Measurements from ENCODE around the gene LENEP.
"Not testable (repeated sequence)": the region's sequence is repeated elsewhere in the genome, so short reads cannot be mapped to it uniquely, and the experiment has no call there.

LENEP gene

DNA sequence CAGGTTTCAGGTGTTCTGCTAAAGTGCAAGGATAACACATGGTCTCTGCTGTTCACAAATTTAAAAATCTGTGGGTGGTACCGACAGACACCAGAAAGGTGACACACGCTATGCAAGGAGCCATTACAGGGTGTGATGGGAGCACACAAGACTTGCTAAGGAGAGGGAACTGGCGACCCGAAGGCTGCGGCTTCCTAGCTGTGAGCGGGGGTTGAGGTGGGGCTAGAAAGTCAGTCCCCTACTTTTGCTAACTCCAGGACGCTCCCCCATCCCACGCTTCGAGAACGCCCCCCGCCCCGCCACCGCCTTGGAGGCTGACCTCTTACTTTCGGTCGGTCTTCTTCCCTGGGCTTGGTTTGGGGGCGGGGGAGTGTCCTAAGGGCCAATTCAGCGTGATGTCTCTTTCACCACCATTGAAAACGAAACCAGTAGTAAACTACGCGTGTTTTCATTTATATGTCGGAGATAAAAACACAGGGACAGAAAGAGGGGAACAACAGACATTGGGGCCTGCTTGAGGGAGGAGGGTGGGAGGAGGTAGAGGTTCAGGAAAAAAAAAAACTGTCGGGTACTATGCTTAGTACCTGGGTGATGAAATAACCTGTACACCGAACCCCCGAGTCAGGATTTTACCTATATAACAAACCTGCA, 17.9 kb upstream of the LENEP start:
- DNase-seq: no peak

DNA sequence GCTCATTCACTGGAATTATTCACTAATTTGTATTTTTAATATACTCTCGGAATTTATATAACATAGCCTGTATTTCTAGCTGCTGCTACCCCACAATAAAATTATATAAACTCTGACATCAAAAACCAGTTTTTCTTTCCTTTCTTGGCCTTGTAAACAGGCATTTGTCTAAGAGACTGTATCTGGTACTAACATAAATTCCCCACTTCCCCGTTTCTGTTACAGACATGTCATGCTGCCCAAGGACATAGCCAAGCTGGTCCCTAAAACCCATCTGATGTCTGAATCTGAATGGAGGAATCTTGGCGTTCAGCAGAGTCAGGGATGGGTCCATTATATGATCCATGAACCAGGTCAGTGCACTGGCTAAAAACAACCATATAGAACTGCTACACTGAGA, 15.6 kb upstream of the LENEP start:
- not testable (repeated sequence) for DNase-seq

DNA sequence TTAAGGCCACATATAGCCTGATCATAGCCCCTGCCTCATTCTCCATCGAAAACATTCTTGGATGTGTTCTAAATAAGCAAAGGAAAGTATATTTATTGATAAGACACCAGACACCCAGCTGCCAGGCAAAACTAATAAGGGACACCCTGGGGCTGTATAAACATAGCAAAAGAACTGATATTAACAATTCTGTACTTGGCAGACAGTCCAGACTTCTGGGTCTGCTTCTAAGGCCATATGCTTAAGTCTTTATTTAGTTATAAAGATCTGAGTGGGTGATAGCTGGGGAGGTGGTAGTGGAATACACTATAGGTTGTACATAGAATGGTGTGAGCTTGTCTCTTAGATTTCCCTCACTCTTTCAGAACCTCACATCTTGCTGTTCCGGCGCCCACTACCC, 15.0 kb upstream of the LENEP start:
- DNase-seq: no peak

DNA sequence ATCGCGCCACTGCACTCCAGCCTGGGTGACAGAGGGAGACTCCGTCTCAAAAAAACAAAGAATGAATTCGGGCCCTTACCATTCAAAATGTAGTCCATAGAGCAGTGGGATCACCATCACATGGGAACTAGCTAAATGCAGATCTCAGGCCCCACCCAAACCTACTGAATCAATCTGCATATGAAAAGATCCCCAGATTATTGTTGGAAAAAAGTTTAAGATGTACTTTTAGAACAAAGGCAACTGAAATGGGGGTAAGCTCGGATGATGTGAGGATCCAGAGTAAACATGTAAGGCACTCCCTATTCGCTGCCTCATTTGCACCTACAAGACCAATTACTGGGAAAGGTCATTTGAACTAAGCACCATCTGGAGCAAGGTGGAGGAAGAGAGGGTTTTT, 11.0 kb upstream of the LENEP start:
- no peak for DNase-seq

DNA sequence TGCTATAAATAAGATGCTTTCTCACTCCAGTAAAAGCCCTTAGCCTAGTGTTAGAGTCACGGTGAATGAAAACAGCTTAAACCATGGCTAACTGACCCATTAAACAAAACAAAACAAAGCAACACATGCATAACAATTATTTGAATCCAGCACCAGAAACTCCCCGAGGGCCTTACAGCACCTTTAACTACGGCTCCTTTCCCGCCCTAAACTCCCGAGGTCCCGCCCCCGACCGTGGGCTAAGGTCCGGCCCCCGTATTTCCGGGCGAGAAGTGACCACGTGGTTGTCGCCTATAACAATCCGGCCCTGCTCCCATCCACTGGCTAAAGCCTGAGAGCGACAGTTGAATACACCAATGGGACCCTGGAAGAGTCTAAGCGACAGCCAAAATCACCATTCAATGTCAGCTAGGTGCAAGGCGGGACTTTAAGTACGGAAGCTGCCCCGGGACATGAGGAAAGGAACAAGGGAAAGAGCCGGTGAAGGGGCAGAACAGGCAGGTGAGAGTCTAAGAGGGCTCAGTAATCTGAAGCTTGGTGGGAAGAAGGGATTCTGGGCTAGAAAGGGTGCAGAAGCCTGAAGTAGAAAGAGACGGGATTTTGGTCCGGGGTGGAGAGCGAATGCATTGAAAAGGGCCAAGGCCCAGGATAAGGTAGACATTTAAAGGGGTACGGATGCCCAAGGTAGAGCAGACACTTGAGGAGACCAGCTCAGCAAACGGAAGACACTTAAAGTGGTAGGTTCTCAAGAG, 10.3 kb upstream of the LENEP start, which contains the start of gene FLAD1:
FLAD1 (plus strand) TSS at position 448 of the 752 bp plus-strand sequence. CDS start 351 bp downstream, outside the sequence.
- peak; percentile 99 for DNase-seq

DNA sequence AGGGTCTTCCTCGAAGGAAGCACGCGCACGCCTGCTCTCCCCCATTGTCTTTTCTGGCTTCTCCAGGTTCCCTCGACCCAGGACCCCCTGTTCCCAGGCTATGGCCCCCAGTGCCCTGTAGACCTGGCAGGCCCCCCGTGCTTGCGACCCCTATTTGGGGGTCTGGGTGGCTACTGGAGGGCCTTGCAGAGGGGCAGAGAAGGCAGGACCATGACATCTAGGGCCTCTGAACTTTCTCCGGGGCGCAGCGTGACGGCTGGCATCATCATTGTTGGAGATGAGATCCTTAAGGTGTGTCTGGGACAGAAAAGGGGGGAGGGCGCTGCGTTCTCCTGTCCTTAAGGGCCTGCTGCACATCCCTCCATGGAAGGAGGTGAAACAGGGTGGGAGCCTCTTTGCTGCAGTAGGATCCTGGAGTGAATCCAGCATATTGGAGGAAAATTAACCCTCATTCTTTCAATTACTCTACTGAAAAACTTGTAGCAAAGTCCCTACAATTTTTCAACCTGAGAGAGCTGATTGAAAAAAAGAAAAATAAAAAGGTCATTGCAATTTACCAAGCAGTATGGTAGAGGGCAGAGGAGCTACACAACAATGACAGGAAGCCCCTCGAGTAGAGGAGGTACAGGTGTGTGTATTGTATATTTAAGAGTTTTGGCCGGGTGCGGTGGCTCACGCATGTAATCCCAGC, 9.5 kb upstream of the LENEP start:
- no peak for DNase-seq

DNA sequence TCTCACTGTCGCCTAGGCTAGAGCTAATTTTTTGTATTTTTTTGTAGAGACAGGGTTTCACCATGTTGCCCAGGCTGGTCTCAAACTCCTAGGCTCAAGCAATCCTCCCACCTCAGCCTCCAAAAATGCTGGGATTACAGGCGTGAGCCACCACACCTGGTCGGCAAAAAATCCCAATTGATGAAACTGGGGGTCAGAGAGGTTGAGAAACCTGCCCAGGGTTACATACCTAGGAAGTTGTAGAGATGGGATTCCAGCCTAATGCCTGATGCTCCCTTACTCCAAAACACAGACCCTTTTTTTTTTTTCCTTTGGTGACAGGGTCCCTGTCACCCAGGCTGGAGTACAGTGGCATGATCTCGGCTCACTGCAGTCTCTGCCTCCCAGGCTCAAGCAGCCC, 6.7 kb upstream of the LENEP start:
- not testable (repeated sequence) for DNase-seq

DNA sequence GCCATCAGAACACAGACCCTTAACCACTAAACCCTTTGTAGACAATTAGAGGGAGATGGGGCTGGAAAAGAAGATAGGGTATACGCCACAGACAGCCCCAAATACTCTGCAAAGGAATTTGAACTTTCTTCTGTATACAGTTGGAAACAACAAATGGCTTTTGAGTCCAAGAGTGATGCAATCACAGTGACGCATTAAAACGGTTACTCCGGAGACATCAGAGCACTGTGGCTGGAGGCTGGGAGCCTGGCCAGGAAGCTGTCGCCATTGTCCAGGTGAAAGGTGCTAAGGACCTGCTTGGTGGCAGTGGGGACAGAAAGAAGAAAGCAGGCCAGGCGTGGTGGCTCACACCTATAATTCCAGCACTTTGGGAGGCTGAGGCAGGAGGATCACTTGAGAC, 6.1 kb upstream of the LENEP start:
- no peak for DNase-seq

DNA sequence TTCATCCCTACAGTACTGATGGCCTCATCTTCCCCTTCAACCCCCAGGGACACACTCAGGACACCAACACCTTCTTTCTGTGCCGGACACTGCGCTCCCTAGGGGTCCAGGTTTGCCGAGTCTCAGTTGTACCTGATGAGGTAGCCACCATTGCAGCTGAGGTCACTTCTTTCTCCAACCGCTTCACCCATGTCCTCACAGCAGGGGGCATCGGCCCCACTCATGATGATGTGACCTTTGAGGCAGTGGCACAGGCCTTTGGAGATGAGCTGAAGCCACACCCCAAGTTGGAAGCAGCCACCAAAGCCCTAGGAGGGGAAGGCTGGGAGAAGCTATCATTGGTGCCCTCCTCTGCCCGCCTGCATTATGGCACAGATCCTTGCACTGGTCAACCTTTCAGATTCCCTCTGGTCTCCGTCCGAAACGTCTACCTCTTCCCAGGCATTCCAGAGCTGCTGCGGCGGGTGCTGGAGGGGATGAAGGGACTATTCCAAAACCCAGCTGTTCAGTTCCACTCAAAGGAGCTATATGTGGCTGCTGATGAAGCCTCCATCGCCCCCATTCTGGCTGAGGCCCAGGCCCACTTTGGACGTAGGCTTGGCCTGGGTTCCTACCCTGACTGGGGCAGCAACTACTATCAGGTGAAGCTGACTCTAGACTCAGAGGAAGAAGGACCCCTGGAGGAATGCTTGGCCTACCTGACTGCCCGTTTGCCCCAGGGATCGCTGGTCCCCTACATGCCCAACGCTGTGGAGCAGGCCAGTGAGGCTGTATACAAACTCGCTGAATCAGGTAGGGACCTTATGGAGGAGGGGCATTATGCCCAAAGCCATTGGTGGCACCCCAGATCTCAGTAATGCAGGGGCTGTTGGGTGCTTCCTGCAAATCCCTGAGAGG, 5.1 kb upstream of the LENEP start:
- DNase-seq: no peak

DNA sequence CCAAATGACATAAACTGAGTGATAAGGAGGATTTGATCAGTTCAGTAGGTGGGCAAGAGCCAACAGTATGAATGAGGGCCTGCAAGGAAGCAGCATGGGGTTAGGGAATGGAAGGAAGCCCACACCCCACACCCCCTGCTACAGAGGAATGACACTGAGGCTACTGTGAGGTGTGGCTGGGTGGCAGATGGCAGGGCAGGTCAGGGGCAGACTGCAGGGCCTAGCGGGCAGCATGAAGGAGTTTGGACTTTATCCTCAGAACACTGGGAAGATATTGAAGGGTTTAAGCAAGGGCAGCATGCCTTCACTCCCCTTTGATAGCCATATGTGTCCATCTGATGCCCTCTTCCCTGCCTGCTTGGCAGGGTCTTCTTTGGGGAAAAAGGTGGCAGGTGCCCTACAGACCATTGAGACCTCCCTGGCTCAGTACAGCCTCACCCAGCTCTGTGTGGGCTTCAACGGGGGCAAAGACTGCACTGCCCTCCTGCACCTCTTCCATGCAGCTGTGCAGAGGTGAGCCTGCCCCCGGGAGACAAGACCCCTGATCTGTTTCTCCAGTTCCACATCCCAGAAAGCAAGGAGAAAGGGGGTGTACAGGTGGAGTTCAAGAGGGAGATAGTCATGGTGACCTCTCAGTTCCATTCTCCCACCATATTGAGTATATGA, 4.1 kb upstream of the LENEP start:
- DNase-seq: no peak

DNA sequence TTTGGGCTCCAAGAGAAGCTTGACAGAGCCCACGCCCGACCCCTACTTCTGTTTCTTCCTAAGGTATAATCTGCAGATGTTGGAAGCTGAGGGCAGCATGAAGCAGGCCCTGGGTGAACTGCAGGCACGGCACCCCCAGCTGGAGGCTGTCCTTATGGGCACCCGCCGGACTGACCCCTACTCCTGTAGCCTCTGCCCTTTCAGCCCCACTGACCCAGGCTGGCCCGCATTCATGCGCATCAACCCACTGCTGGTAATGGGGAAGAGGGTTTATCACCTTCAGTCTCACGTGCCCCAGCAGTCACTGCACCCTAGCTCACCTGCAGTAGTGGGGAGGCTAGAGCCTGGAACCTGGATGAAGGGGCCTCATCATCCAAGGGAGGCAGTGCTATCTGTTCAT, 3.1 kb upstream of the LENEP start:
- DNase-seq: no peak

DNA sequence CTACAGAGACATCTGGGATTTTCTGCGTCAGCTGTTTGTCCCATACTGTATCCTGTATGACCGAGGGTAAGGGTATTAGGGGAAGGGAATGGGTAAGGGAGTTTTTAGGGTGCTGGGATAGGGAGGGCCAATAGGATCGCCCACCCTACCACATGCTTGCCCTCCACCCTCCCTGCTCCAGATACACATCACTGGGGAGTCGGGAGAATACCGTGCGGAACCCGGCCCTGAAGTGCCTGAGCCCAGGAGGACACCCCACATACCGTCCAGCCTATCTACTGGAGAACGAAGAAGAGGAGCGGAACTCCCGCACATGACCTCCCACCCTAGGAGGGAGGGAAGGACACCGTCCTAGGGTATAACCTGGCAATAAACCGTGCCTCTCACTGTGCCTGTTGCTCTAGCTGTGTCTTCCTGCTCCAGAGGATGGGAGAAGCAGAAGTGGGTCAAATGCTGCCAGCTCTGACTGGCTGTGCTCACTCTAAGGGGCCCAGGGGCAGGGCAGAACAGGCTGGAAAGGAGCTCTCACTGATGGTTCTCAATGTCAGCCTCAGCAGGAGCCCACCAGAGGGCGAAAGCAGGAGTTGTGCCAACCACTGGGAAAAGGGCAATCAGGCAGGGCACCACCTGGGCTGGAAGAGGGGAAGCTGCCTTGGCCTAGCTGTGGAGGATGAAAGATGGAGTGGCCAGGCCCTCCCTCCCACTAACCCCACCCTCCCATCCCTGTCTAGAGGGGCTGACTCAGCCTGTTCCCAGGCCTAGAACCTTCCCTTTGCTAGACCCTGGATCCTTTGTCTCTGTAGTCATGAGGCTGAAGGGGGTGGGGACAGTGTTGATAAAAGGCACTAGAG, 440 bp upstream of the LENEP start:
- no peak for DNase-seq

DNA sequence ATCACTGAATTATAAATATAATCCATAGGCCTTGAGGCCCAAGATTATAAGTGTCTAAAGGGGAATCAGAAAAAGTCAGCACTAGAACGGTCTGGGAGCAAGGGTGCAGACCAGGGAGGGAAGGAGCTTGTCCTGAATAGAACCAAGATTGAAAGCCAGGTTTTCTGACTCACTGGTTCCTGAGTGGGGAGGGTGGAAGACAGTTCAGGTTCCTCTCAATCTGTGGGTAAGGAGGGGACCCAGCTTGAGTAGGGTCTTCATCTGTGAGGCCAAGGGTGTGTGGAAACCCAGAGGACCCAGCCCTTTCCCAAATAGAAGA, 842 bp downstream of the LENEP start:
- no peak for DNase-seq

DNA sequence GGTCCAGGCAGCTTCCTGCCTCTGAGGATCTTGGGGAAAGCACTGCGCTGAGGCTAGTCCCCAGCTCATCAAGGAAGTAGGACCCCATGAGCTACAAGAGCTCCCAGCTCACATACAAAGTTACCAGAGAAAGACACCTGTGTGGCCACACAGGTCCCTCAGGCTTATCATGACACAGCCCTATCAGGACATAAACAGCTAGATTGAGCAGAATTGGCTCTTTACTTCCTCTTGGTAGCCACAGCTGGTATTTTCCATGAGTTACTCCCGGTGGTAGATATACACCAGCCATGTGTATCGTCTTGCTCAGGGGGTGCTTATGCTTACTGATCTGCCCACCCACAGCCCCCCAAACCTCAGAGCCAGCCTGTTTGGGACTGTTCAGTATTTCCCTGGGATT, 1.2 kb downstream of the LENEP start:
- DNase-seq: no peak

DNA sequence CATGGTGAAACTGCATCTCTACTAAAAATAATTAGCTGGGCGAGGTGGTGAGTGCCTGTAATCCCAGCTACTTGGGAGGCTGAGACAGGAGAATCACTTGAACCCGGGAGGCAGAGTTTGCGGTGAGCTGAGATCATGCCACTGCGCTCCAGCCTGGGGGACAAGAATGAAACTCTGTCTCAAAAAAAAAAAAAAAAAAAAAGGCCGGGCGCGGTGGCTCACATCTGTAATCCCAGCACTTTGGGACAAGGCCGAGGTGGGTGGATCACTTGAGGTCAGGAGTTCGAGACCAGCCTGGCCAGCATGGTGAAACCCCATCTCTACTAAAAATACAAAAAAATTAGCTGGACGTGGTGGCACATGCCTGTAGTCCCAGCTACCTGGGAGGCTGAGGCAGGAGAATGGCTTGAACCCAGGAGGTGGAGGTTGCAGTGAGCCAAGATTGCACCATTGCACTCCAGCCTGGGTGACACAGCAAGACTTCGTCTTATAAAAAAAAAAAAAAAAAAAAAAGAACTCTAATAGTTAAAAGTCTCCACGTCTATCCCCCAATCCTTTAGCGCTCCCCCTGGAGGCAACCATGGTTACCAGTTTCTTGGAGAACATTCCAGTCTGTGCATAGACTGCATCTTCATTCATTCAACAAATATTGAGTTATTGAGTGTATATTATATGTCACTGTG, 2.1 kb downstream of the LENEP start:
- DNase-seq: not testable (repeated sequence)

DNA sequence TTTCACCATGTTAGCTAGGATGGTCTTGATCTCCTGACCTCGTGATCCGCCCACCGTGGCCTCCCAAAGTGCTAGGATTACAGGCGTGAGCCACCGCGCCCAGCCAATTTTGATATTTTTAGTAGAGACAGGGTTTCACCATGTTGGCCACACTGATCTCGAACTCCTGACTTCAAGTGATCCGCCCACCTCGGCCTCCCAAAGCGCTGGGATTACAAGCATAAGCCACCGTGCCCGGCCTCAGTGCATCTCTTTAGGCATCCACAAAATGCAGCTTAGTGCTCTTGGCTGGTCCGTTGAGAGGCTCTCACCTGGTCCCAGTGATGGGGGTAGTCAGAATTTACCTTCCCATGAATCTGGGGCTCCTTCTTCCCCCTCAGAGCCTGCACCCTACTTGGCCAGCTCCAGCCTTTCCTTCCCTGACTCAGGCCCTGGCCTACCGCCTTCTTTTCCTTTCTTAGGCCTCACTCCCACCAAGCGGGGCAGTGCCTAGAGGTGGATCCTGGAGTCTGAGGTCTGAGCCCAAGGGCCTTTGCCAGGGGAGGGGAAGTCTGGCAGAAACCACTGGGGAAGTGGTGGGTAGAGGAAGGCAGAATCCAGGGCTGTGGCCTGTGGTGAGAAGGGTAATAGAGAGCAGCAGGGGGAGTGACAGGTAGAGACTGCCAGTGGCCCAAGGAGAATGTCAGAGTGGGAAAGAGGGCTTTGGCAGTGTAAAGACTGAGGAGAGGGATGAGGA, 3.7 kb downstream of the LENEP start:
- no peak for DNase-seq

DNA sequence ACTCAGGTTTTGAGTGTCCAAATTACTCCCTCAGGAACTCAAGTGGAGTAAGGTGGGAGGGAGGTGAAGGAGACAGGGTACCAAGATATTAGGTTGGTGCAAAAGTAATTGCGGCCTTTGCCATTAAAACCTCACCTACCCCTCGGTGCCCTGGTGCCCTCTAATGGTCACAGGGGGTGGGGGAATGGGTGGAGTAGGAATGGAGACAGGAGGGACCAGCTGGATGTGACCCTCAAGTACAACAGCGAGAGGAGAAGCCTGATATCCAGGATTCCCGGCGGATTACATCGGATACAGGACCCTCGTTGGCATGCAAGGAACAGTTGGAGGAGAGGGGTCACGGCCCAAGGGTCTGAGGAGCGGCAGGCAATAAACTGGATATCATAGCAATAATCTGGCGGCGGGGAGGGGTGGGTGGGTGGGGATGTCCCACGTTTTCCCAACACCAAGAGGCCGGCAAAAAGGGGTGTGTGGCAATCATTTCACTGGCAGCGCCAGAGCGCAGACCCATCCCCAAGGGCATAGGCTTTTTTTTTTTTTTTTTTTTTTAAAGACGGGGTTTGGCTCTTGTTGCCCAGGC, 4.9 kb downstream of the LENEP start:
- no peak for DNase-seq

DNA sequence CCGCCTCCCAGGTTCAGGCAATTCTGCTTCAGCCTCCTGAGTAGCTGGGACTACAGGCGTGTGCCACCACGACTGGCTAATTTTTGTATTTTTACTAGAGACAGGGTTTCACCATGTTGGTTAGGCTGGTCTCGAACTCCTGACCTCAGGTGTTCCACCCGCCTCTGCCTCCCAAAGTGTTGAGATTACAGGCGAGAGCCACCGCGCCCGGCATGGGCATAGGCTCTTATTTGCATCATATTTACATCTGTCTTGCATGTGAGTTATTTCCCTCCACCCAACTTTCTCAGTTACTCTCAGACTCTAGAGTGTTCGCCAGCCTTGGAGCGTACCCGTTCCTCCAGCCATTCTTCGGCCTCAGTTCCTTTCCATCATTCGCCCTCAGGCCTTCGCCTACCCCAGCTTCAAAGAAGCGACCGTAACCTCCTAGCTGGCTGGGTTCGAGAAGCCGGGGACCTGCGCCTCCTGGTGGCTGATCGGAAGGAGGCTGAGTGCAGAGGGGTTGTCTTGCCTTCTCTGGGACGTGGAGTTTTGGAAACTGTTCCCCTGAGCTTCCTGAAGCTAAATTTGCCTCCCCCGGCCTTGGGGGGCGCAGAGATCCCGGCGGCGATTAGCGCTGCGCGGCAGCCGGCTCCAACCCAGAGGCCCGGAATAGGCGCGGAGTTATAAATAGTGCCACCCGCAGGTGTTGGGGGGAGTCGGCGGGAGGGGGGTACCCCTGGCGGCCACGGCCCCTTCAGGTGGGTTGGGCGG, 5.6 kb downstream of the LENEP start:
- peak; percentile 65 for DNase-seq

Data from CD4-positive, alpha-beta T cell treated with Interleukin-4 for 4 hours (primary cell).